Measurements from ENCODE around the gene EPOP.

EPOP gene

DNA sequence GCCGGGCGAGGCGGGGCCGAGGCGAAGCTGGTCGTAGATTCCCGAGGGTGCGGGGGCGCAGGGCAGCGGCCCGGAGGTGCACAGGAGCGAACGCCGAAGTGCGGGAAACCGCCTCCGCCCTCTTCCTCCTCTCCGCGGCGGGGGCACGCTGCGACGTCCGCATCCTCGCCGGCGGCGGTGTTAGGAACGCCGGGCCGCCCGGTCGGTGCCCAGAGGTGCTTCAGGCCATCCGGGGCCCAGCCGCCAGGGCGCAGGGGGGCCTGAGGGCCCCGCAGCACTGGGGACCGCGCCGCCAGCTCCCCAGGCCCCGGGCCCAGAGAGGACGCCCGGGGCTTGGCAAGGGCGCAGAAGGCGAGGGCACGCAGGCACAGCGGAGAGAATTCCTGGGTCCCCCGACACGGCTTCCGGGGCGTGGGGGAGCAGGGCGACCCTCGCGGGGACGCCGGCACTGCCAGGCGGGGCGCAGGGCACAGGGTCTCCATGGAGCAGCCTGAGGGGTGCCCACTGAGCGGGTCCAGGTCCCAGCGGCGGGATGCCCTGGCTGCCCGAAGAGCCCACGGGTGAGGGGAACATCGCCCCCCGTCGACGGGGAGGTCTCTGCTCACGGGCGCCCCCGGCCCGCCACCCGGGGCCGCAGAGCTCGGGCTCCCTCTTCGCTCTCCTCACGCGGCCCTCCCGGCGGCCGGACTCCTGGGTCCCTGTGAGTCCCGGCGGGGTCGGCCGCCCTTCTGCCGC lies 576 bp downstream of the EPOP start:
- no peak for DNase-seq (ENCODE audit: low read depth in 3 of 3)

DNA sequence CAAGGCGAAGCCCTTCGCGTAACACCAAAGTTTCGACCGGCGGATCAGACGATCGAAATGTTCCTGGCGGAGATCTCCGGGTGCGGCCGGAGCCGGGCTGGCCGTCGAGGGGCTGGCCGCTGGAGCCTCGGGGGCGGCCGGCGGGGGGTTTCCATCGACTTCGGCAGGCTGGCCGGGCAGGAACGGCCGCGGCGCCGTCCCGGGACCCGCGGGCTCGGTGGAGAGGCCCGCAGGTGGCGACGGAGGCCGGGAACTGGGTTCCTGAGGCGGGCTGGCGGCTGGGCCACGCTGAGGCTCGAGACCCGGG lies 1.1 kb downstream of the EPOP start:
- no peak for DNase-seq (ENCODE audit: low read depth in 3 of 3)

DNA sequence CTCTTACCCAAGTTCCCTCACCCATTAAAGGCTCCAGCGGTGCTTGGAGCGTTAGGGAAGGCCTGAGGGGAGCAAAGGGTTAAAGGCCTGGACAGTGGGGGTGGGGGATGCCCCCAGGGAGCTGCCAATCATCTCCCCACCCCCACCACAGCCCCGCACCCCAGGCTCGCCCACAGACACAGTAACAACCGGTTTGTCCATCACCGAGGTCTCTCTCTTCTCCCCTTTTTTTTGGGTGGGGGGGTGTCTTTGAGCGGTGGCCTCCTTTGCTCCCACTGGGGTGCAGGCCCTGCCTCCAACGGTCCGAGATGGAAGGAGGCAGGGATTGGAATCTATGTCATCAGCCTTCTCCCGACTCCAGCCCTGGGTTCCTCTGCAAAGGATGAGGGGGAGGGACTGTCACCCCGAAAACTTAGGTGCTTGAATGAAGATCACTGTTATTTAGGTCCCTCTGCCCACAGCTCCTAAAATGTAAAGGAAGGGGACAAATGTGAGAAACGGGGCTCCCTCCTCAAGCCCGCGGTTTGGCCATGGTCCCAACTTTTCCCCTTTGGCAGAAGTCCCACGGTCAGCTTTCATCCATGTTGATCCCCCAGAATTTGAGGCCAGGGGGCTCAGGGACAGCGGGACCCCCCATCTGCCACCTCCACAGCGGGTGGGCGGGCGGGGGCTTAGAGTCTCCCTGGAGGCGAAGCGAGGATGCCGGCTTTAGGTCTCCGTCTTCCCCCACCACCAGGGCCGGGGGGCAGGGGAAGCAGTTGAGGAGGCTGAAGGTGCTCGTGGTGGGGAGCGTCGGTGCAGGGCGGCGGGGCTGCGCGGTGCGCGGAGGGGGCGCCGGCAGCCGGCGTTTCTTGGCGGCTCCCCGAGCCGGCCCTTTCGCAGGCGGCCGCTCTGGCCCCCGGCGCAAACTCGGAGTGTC lies 1.7 kb downstream of the EPOP start:
- DNase-seq (ENCODE audit: low read depth in 3 of 3), result no peak

DNA sequence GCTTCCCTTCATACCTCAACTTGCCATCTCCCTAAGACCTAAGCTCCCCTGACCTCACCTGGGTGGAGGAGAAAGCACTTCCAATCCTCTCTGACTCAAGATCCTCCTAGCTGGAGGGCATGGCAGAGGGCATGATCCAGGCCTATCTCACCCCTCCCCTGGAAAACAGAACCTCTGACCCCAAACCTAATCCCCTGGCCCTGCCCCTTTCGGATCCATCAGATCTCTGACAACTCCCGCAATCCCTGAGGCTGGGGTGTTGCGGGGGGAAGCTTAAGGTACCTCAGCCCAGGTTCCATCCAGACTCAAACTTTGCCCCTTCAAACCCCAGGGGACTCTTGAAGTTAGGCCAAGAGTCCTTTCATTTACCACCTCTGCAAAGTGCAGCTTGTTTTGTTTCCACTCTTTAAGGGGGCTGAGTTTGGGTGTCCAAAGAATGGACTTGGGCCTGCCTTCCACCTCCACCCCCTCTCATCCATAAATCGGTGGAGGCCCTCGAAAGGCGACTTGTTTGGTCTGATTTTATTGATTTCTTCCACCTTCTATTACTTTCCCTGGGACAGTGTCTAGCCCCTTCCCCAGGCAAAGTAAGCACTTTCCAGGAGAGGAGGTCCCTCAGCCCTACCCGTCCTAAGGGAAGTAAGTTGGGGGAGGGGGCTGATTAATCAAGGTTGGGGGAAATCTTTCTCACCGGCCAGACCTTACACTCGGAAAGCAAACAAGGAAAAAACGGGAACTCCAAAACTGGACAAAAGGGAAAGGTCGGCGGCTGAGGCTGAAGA lies 2.6 kb downstream of the EPOP start:
- no peak for DNase-seq (ENCODE audit: low read depth in 3 of 3)

DNA sequence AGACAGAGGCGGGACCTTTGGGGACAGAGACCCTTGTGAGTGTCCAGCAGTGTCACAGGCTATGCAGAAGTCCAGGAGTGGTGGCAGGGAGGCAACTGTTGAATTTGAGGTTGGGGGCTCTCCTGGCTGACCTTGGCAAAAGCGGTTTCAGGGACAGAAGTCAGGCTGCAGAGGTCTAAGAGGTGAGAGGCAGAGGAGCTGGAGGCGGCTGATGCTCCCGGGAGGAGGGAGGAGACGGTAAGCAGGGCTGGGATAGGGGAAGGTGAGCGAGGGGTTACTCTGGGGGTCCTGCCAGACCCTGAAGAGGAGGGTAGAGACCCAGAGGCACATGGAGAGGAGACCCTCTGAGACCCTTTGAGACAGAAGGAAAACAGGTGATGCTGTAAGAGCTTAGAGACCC lies 5.2 kb downstream of the EPOP start:
- DNase-seq (ENCODE audit: low read depth in 3 of 3), result no peak

DNA sequence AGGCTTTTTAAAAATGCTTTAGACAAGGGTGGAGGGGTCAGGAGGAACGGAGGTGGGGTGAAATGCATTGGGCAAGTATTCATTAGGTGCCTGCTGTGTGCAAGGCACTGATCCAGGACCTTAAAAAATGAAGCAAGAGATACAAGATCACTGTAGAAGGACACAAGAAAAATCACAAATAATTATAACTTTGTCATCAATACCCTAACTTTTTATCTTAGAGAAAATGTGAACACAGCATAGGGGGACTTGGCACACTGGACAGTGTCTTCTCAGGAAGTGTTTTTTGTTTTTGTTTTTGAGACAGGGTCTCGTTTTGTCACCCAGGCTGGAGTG lies 7.0 kb downstream of the EPOP start:
- DNase-seq (ENCODE audit: low read depth in 3 of 3), result no peak

DNA sequence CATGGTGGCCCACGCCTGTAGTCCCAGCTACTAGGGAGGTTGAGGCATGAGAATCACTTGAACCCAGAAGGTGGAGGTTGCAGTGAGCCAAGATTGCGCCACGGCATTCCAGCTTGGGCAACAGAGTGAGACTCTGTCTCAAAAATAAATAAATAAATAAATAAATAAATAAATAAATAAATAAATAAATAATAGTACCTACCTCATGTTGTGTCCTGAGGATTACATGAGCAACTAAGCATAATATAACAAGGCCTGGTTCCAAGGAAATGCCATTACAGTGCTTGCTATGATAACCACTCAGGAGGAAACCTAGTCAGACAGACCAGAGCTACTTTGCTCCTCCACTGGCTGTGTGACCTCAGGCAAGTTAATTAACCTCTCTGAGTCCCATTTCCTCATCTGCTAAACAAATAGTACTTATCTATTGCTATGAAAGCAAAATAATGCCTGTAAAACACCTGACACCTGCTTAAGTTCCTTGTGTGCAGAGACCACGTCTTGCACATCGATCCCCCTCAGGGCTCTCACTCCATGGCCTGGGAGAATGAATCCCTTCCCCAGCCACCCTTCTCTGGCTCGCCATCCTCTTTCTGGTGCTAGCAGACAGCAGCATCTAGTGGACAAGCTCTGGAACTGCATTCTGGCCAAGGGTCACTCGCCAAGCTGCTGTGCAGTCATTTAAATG lies 7.5 kb downstream of the EPOP start:
- peak in 1 of 3 donors; percentile 39 for DNase-seq (ENCODE audit: low read depth in 3 of 3)

DNA sequence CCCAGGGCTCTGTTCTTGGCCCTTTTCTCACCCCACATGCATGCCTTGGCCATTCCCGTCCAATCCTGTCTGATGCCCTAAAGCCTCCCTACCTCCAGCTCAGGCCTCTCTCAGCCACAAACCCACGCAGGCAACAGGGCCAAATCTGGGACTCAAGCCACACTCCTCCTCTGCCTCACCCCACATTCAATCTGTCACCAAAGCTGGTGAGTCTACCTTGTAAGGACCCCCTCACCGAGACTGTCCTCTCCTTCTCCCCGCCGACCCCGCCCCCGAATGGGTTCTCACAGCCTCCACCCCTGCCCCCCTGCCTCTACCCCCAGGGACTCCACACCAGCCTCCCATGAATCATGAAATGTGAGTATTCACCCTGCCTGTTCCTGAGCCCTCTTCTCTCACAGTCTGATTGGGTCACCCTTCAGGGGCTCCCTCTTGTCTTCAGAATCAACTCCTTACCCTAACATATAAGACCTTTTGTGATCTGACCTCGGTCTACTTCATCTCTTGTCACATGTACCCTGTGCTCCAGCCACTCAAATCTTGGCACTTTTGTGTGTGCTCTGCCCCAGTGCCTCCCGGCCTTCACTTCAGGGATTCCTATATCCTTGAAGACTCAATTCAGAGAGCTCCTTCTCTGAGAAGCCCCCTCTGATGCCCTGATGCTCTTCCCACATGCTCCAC lies 10.7 kb downstream of the EPOP start:
- DNase-seq (ENCODE audit: low read depth in 3 of 3), result no peak

DNA sequence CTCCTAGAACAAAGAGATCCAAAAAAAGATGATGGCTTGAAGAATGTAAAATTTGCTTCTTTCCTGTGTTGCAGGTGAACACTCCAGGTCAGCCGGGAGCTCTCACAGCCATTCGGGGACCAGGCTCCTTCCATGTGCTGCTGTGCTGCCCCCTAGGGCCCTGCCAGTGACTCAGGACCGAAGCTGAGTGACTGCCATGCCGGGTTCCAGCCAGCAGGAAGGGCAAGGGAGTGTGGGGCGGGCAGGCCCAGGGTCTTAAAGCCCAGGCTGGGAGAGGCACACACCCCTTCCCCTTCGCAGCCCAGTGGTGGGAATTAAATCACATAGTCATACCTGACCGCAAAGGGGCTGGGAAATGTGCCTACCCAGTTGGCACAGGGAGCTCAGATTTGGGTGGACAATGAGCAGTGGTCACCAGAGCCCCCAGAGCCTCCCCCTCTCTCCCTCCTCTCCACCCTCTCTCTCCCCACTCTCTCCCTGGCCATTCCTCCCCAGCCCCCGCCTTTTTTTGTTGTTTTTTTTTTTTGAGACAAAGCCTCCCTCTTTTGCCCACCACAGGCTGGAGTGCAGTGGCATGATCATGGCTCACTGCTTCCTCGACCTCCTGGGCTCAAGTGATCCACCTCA lies 11.5 kb downstream of the EPOP start:
- DNase-seq (ENCODE audit: low read depth in 3 of 3), result no peak

DNA sequence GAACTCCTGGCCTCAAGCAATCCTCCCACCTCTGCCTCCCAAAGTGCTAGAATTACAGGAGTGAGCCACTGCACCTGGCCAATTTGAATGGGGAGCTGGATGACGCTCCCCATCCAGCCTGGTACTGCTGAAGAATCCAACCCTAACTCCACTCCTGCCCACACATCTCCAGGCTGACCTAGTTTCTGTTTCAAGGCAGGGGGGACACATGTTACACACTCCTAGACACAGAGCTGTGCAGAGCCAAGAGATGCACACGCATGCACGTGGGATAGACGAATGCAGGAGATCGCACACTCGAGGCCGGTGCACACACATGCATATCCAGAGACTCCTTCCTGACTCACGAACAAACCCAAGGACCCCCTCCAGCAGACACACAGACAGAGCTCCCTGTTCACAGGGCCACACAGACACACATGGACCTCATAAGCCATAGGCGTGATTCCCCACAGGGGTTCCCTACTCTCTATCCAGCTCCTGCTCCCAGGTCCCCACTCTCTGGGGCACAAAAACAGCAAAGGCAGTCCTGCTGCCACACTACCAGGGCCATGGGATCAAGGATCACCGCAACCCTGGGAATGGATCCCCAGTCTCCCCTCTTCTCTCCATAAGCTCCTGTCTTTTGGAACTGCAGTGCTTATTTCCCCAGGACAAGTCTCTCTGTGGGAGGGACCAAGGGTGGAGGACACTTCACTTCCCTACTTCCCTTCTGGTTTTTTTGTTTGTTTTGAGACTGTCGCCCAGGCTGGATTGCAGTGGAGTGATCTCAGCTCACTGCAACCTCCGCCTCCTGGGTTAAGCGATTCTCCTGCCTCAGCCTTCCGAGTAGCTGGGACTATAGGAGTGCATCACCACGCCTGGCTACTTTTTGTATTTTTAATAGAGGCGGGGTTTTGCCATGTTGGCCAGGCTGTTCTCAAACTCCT lies 14.4 kb downstream of the EPOP start:
- no peak for DNase-seq (ENCODE audit: low read depth in 3 of 3)

DNA sequence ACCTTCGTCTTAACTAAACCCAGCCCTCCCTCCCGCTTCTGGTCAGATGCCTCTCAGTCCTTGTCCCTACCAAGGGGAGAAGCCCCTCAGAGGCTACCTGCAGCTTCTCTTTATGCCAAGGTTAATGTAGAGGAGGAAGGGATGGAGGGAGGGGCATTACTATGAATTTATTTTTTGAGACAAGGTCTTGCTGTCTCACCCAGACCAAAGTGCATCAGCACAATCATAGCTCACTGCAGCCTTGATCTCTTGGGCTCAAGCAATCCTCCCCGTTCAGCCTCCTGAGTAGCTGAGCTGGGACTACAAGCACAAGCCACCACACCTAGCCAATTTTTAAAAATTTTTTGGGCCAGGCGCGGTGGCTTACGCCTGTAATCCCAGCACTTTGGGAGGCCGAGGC lies 15.3 kb downstream of the EPOP start:
- no peak for DNase-seq (ENCODE audit: low read depth in 3 of 3)

DNA sequence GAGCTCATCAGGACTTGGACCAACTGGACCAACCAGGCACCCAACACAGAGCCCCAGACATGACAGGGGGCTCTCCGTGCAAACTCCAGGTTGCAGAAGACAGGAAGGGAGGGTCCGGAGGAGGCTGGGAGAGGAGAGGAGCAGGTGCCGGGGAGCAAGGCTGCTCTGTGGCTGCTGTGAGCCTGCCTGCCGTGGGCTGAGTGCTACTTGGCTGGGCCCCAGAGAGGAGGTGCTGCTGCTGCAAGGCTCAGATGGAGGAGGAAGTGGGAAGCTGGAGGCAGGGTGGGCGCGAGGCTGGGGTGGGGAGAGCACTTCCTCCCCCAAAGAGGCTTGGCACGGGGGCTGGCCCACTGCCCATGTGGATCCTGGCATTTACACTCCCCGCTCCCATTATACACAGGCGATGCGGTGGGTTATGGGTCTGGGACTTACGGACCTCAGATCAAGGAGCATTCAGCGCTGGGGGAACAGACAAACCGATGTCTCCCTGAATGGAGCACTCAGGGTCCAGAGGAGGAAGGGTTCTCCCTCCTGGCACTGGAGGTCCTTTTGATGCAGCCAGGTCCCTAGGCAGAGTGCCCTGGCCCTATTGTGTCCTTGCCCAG lies 15.9 kb downstream of the EPOP start:
- no peak for DNase-seq (ENCODE audit: low read depth in 3 of 3)

DNA sequence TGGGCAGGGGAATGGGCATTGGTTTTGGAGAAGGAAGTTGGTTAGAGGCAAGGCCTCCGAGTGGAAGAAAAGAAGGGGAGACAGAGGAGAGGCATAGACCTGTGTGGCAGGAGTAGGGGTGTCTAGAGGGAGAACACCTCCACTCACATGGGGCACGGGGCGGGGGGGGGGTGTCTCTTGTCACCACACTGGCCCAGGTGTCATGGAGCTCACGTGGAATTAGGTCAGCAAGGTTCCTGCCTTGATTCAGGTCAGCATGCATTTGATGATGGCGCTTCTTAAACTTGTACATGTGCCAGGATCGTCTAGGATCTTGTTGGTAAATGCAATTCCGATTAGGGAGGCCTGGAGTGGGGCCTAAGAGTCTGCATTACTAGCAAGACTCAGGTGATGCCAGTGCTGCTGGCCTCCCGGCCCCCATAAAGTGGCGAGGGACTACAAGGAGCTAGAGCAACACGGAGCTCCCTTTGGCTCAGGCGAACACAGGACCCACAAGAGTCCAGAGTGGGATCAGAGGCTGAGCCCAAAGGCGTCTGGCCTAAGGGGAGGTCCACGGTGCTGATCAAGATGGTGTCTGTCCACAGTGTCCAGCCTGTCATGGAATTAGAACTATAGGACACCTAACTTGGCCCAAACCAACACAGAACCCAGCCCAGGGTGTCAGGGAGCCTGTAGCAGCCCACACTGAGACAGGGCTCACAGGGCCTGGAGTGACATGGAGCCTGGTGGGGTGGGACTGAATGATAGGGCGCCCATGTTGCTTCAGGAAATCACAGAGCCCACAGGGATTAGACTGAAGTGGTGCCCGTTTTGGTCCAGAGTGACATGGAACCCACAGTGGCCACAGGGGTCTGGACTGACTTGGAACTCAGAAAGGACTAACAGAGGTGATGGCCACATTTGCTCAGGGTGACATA lies 16.7 kb downstream of the EPOP start:
- DNase-seq (ENCODE audit: low read depth in 3 of 3), result no peak

DNA sequence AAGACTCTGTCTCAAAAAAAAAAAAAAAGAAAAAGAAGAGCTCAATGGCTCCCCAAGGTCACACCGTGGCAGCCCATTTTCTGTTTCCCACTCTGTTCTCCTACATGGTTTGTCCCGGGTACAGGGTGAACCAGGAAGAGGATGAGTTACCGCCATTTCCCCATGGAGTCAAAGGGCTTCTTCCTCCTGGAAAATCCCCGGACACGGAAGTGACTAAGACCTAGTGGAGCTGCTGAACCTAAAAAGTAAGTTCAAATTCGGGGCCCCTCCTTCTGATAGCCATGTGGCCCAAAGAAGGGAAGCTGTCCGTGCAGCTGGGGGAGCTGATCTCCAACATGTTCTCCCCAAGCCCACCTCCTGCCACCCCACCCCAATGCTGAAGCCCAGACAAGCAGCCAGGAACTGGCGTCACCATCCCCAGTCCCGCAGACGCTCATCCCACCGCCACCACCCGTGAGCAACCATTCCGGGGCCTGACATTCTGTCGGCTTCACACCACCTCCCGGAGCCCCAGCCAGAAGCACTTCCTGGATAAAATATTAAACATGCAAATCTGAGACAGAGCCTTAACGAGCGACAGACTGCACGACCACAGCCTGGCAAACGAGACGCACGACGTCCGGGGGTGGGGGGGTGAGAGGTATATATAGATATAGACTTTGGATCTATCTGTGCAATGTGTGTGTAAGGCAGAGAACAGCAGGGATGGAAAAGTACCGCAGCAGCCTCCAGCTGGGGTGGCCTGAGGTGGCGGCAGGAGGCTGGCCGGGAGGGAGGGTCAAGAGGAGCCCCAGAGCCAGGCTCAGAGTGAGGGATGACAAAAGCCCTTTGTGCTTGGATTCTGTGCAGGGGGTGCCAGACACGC lies 17.6 kb downstream of the EPOP start:
- no peak for DNase-seq (ENCODE audit: low read depth in 3 of 3)

DNA sequence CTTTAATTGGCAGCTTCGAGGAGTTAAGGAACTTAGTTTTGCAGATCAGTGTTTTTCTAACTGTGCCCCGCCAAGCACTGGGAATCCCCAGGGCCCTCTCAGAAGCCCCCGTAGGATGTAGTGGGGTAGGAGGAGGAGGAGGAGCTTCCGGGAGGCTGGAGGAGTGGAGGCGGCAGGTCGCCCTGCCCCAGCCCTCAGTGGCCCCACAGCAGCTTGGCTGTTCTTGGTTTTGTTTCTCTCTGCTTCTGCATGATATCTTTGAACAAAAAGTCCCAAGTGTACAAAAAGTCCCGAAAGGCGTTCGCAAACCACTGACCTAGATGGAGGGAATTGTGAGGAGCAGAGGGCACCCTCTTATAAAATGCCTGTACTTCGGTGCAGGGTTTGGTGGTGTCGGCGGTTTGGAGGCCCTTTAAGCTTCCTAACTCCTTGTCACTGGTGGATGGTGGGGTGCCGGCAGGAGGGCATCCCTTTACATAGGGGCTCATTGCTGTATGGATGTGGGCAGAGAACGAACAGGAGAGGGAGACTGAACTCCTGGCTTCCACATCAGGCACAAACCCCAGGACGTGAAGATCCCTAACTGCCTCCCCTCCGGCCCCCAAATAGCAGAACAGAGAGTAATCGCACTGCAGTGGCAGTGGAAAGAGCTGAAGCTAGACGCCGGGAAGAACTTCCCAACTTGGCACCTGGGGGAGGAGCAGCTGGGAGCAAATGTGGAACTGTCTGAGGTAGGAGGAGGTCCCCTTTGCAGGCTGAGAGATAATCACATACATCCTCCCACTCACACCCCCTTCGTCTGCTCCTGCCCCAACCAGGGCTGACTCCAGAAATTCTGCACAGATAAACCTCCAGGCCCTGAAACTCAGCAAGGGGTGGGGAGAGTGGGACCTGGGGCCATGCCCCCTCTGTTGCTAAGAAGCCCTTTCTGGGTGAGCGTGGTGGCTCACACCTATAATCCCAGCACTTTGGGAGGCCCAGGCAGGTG lies 20.1 kb downstream of the EPOP start:
- no peak for DNase-seq (ENCODE audit: low read depth in 3 of 3)

DNA sequence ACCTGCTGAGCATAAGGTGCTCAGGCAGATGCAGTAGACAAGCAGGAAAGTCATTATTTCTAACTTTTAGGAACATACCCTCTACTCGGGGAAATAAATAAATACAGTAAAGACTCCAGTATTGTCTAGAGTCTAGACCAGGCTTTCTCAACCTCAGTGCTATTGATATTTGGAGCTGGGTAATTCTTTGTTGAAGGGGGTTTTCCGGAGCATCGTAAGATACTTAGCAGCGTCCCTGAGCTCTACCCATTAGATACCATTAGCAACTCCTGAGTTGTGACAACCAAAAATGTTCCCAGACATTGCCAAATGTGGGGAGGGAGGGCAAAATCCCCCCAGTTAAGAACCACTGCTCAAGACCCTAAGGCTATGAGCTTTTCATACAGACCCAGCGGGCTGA lies 21.1 kb downstream of the EPOP start:
- DNase-seq (ENCODE audit: low read depth in 3 of 3), result no peak

All from stimulated activated CD4-positive, alpha-beta T cell treated with anti-CD3 and anti-CD28 coated beads, TNF-alpha, amount 100 ng/mL, for 48 hours (primary cell).